ENCODE results near the gene DCAF6.

DCAF6 gene

DNA sequence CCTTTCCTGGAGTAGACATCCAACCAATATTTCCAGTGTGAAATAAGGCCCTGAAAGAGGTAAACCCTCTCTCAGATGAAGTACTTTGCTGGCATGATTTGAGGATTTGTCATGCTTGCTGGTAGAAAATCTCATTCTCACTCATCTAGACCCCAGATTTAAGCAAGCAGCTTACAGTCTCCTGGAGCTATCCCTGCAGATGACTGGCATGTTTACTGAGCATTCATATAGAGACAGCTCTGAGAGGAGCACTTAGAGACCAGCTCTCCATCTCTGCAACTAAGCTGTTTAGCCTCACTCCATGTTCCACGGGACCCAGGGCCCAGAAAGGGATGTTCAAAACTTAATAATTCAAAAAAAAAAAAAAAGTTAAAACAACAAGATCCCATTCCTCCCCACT is 166.0 kb downstream of the DCAF6 start:
- Histone ChIP-seq H3K36me3 (ENCODE audit: insufficient read depth, low read length) (no peaks in the 10 kb centered on the region), H3K9ac (ENCODE audit: low read length) (no peak overlapping the region), H3K4me1 (ENCODE audit: insufficient read depth, low read length, severe bottlenecking) (no peaks in the 10 kb centered on the region), H3K4me3 (ENCODE audit: low read depth, low read length, poor library complexity, severe bottlenecking) (no peak overlapping the region), H3K9me3 (ENCODE audit: low read length) (no peaks in the 10 kb centered on the region), H2AFZ (ENCODE audit: low read length) (no peak overlapping the region), H3F3A (ENCODE audit: insufficient read depth, low read length) (no peaks in the 10 kb centered on the region), H3K27me3 (ENCODE audit: insufficient read depth, low read length) (no peaks in the 10 kb centered on the region; the same call in 1 of the 2 replicates), H4K20me1 (ENCODE audit: insufficient read depth, low read length) (no peaks in the 10 kb centered on the region), H3K4me2 (ENCODE audit: low read length) (no peak overlapping the region), H3K79me2 (ENCODE audit: insufficient read depth, low read length) (no peaks in the 10 kb centered on the region), H3K9me2 (ENCODE audit: low read depth, low read length) (no peaks in the 10 kb centered on the region), H3K27ac (ENCODE audit: low read depth, low read length, poor library complexity, severe bottlenecking) (no peak overlapping the region)
- TF ChIP-seq EZH2 (IDR thresholded peaks at IDR 0.05; ENCODE audit: borderline replicate concordance, low read length): no peak
- TF ChIP-seq, protein P1, sequence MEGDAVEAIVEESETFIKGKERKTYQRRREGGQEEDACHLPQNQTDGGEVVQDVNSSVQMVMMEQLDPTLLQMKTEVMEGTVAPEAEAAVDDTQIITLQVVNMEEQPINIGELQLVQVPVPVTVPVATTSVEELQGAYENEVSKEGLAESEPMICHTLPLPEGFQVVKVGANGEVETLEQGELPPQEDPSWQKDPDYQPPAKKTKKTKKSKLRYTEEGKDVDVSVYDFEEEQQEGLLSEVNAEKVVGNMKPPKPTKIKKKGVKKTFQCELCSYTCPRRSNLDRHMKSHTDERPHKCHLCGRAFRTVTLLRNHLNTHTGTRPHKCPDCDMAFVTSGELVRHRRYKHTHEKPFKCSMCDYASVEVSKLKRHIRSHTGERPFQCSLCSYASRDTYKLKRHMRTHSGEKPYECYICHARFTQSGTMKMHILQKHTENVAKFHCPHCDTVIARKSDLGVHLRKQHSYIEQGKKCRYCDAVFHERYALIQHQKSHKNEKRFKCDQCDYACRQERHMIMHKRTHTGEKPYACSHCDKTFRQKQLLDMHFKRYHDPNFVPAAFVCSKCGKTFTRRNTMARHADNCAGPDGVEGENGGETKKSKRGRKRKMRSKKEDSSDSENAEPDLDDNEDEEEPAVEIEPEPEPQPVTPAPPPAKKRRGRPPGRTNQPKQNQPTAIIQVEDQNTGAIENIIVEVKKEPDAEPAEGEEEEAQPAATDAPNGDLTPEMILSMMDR (IDR thresholded peaks at IDR 0.05; ENCODE audit: low read length): no peak

DNA sequence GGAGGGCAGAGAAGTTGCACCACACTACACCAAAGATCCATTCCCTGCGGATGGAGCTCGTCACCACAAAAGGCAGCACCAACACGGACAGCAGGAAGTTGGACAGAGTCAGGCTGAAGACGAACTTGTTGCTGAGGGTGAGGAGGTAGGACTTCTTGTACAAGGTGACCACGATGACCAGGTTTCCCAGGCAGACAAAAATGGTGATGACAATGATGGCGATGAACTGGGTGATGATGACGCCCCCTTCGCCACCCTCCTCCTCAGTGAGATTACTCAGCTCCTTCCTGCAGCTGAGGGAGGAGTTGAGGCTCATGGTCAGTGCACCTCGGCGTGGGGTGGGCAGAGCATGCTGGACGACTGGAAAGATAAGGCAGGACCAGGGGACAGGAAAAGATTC is 168.1 kb downstream of the DCAF6 start:
- TF ChIP-seq, protein P1 (IDR thresholded peaks at IDR 0.05; ENCODE audit: low read length): no peak
- no peak for TF ChIP-seq EZH2 (IDR thresholded peaks at IDR 0.05; ENCODE audit: borderline replicate concordance, low read length)
- Histone ChIP-seq H3K27me3 (ENCODE audit: insufficient read depth, low read length) (no peaks in the 10 kb centered on the region), H3K9me3 (ENCODE audit: low read length) (no peaks in the 10 kb centered on the region), H3K27ac (ENCODE audit: low read depth, low read length, poor library complexity, severe bottlenecking) (no peak overlapping the region), H3K9ac (ENCODE audit: low read length) (no peak overlapping the region), H3K9me2 (ENCODE audit: low read depth, low read length) (no peaks in the 10 kb centered on the region), H3K4me1 (ENCODE audit: insufficient read depth, low read length, severe bottlenecking) (no peaks in the 10 kb centered on the region), H3K36me3 (ENCODE audit: insufficient read depth, low read length) (no peaks in the 10 kb centered on the region), H3K4me3 (ENCODE audit: low read depth, low read length, poor library complexity, severe bottlenecking) (no peak overlapping the region), H3F3A (ENCODE audit: insufficient read depth, low read length) (no peaks in the 10 kb centered on the region), H4K20me1 (ENCODE audit: insufficient read depth, low read length) (no peaks in the 10 kb centered on the region), H3K4me2 (ENCODE audit: low read length) (no peak overlapping the region), H2AFZ (ENCODE audit: low read length) (no peak overlapping the region), H3K79me2 (ENCODE audit: insufficient read depth, low read length) (no peaks in the 10 kb centered on the region)

DNA sequence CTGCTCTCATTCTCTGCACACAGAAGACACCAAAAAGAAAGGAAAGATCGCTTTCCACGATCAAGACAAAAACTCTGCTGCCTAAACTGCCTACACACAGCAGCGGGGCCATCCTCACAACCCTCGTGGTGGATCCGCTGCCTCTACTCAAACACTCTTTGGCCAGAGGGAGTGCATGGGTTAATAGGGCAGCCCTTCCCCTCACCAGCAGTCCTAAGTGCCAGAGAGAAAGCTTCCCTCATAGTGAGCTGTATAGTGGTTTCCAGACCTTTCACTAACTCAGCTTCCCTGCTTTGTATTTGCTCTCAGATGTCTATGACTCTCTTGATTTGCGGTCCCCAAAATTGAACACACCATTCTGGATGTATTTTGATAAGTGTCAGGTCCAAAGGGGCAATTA is 169.4 kb downstream of the DCAF6 start:
- no peaks in the 10 kb centered on the region for H3K36me3 ChIP-seq (ENCODE audit: insufficient read depth, low read length)
- H3K9ac ChIP-seq (ENCODE audit: low read length): no peak overlapping the region
- no peak overlapping the region for H3K4me2 ChIP-seq (ENCODE audit: low read length)
- no peaks in the 10 kb centered on the region for H3K79me2 ChIP-seq (ENCODE audit: insufficient read depth, low read length)
- no peaks in the 10 kb centered on the region for H3F3A ChIP-seq (ENCODE audit: insufficient read depth, low read length)
- no peak overlapping the region for H2AFZ ChIP-seq (ENCODE audit: low read length)
- no peaks in the 10 kb centered on the region for H3K27me3 ChIP-seq (ENCODE audit: insufficient read depth, low read length)
- no peaks in the 10 kb centered on the region for H3K9me2 ChIP-seq (ENCODE audit: low read depth, low read length)
- TF ChIP-seq EZH2 (IDR thresholded peaks at IDR 0.05; ENCODE audit: borderline replicate concordance, low read length): no peak
- TF ChIP-seq, protein P1 (IDR thresholded peaks at IDR 0.05; ENCODE audit: low read length): no peak
- no peaks in the 10 kb centered on the region for H4K20me1 ChIP-seq (ENCODE audit: insufficient read depth, low read length)
- no peaks in the 10 kb centered on the region for H3K9me3 ChIP-seq (ENCODE audit: low read length)
- no peak overlapping the region for H3K27ac ChIP-seq (ENCODE audit: low read depth, low read length, poor library complexity, severe bottlenecking)
- no peak overlapping the region for H3K4me3 ChIP-seq (ENCODE audit: low read depth, low read length, poor library complexity, severe bottlenecking)
- H3K4me1 ChIP-seq (ENCODE audit: insufficient read depth, low read length, severe bottlenecking): no peaks in the 10 kb centered on the region
